HL-60 (cell line): Measurements from ENCODE around the gene STAMBP.

ENCODE experiments used
- CTCF ChIP-seq: IDR thresholded peaks from one replicate; pipeline ENCODE4 v1.5.1; 2011; ENCODE audit warnings: low read length, control low read depth, inconsistent platforms; ENCODE audit not compliant: insufficient read depth
- POLR2AphosphoS5 ChIP-seq: IDR thresholded peaks from 2 replicates; pipeline ENCODE4 v1.6.1; 2012; ENCODE audit warnings: low read depth
- SPI1 ChIP-seq: IDR thresholded peaks from 2 replicates; pipeline ENCODE4 v1.6.1; 2012; ENCODE audit warnings: low read depth, mild to moderate bottlenecking, borderline replicate concordance

- TF ChIP-seq CTCF (no peak), POLR2AphosphoS5 (no peak), SPI1 (no peak)
Observed at GRCh38 chr2:73917296-73917695, 88.5 kb downstream of the STAMBP start.
